Measurements from ENCODE around the gene HACD3. TPM values are rescaled to one million over a fixed set of nuclear protein-coding genes. Genes with fewer than 3 reads are reported as not detected.

The HACD3 gene
- total and polyA plus RNA-seq, 2 donors (not counting 1 experiment from before 2014, with no cell fraction given) = 80.7 to 95.6 TPM

- no peak within 1 kb of the TSS for H3K9ac ChIP-seq (ENCODE audit: insufficient read depth, low read length)
- no peaks in the 10 kb centered on the region for H4K20me1 ChIP-seq (ENCODE audit: control insufficient read depth, extremely low read depth, insufficient read depth, low read length)
- DNase-seq (ENCODE audit: low read depth in 2 of 2) = no peak
- TF ChIP-seq CTCF (conservative IDR thresholded peaks at IDR 0.05 in 1 of 2, IDR thresholded peaks at IDR 0.05 in 1 of 2; ENCODE audit: low read depth in 1 of 2, low read length in 2 of 2) (no peak), EZH2 (IDR thresholded peaks at IDR 0.05; ENCODE audit: low read length, missing control alignments) (no peak)
- H3K4me3 ChIP-seq (replicated peaks in 1 of 4; ENCODE audit: control extremely low read depth in 1 of 4, insufficient read depth in 1 of 4, low read depth in 3 of 4, low read length in 4 of 4) = no peak within 1 kb of the TSS
- no peaks in the 10 kb centered on the region for H3K36me3 ChIP-seq (ENCODE audit: control insufficient read depth, insufficient read depth, low read length)
- no peaks in the 10 kb centered on the region for H3K4me1 ChIP-seq (ENCODE audit: control insufficient read depth, extremely low read depth, insufficient read depth, low read length)
- no peaks in the 10 kb centered on the region for H3K27me3 ChIP-seq (ENCODE audit: control insufficient read depth, insufficient read depth, low read length)
- no peak within 1 kb of the TSS for H2AFZ ChIP-seq (ENCODE audit: low read length)
- no peak within 1 kb of the TSS for H3K4me2 ChIP-seq (ENCODE audit: extremely low read depth, insufficient read depth, low read length)
- H3K27ac ChIP-seq (ENCODE audit: insufficient read depth, low read length) = no peak within 1 kb of the TSS
- H3K79me2 ChIP-seq (ENCODE audit: control insufficient read depth, insufficient read depth, low read length) = no peaks in the 10 kb centered on the region
- no peaks in the 10 kb centered on the region for H3K9me3 ChIP-seq (ENCODE audit: control insufficient read depth, insufficient read depth, low read depth, low read length)
These were observed 91.4 kb downstream of the HACD3 start, which contains the start of gene SLC24A1 for GRCh38 chr15:65621638-65622037. Gene SLC24A1 (plus strand): TSS chr15:65621938. CDS start chr15:65624081, 2,143 bp downstream.

GRCh38 chr15:65623103-65623502, 92.8 kb downstream of the HACD3 start:
- Histone ChIP-seq H3K36me3 (ENCODE audit: control insufficient read depth, insufficient read depth, low read length) (no peaks in the 10 kb centered on the region), H3K79me2 (ENCODE audit: control insufficient read depth, insufficient read depth, low read length) (no peaks in the 10 kb centered on the region), H3K9me3 (ENCODE audit: control insufficient read depth, insufficient read depth, low read depth, low read length) (no peaks in the 10 kb centered on the region), H3K27me3 (ENCODE audit: control insufficient read depth, insufficient read depth, low read length) (no peaks in the 10 kb centered on the region), H3K4me2 (ENCODE audit: extremely low read depth, insufficient read depth, low read length) (no peak overlapping the region), H4K20me1 (ENCODE audit: control insufficient read depth, extremely low read depth, insufficient read depth, low read length) (no peaks in the 10 kb centered on the region), H3K9ac (ENCODE audit: insufficient read depth, low read length) (no peak overlapping the region), H3K4me1 (ENCODE audit: control insufficient read depth, extremely low read depth, insufficient read depth, low read length) (no peaks in the 10 kb centered on the region), H2AFZ (ENCODE audit: low read length) (no peak overlapping the region), H3K4me3 (replicated peaks in 1 of 4; ENCODE audit: control extremely low read depth in 1 of 4, insufficient read depth in 1 of 4, low read depth in 3 of 4, low read length in 4 of 4) (no peak overlapping the region), H3K27ac (ENCODE audit: insufficient read depth, low read length) (no peak overlapping the region)
- TF ChIP-seq CTCF (conservative IDR thresholded peaks at IDR 0.05 in 1 of 2, IDR thresholded peaks at IDR 0.05 in 1 of 2; ENCODE audit: low read depth in 1 of 2, low read length in 2 of 2) = no peak
- TF ChIP-seq EZH2 (IDR thresholded peaks at IDR 0.05; ENCODE audit: low read length, missing control alignments) = no peak
- DNase-seq (ENCODE audit: low read depth in 2 of 2) = no peak

GRCh38 chr15:65626856-65627255, 96.6 kb downstream of the HACD3 start:
- H3K9ac ChIP-seq (ENCODE audit: insufficient read depth, low read length) = no peak overlapping the region
- H3K4me3 ChIP-seq (replicated peaks in 1 of 4; ENCODE audit: control extremely low read depth in 1 of 4, insufficient read depth in 1 of 4, low read depth in 3 of 4, low read length in 4 of 4) = no peak overlapping the region
- no peaks in the 10 kb centered on the region for H3K36me3 ChIP-seq (ENCODE audit: control insufficient read depth, insufficient read depth, low read length)
- H3K27me3 ChIP-seq (ENCODE audit: control insufficient read depth, insufficient read depth, low read length) = no peaks in the 10 kb centered on the region
- no peaks in the 10 kb centered on the region for H3K9me3 ChIP-seq (ENCODE audit: control insufficient read depth, insufficient read depth, low read depth, low read length)
- H3K27ac ChIP-seq (ENCODE audit: insufficient read depth, low read length) = no peak overlapping the region
- DNase-seq (ENCODE audit: low read depth in 2 of 2) = no peak
- no peak overlapping the region for H2AFZ ChIP-seq (ENCODE audit: low read length)
- H3K4me2 ChIP-seq (ENCODE audit: extremely low read depth, insufficient read depth, low read length) = no peak overlapping the region
- no peak for TF ChIP-seq EZH2 (IDR thresholded peaks at IDR 0.05; ENCODE audit: low read length, missing control alignments)
- no peak for TF ChIP-seq CTCF (conservative IDR thresholded peaks at IDR 0.05 in 1 of 2, IDR thresholded peaks at IDR 0.05 in 1 of 2; ENCODE audit: low read depth in 1 of 2, low read length in 2 of 2)
- H3K79me2 ChIP-seq (ENCODE audit: control insufficient read depth, insufficient read depth, low read length) = no peaks in the 10 kb centered on the region
- no peaks in the 10 kb centered on the region for H3K4me1 ChIP-seq (ENCODE audit: control insufficient read depth, extremely low read depth, insufficient read depth, low read length)
- H4K20me1 ChIP-seq (ENCODE audit: control insufficient read depth, extremely low read depth, insufficient read depth, low read length) = no peaks in the 10 kb centered on the region

Other genes with a start within 250 kb of the HACD3 start
- gene PARP16, start 243.6 kb upstream of the HACD3 start, total RNA-seq = 2.6 and 3.6 TPM in 2 replicates
- 2.9 and 4.9 TPM in 2 replicates for gene PARP16, start 243.6 kb upstream of the HACD3 start, polyA plus RNA-seq
- gene RNU5A-1, start 234.4 kb upstream of the HACD3 start, total RNA-seq = not detected in 2 replicates
- not detected in 2 replicates for gene RNU5A-1, start 234.4 kb upstream of the HACD3 start, polyA plus RNA-seq
- gene RNU5B-1, start 225.8 kb upstream of the HACD3 start, total RNA-seq = not detected in 2 replicates
- gene RNU5B-1, start 225.8 kb upstream of the HACD3 start, polyA plus RNA-seq = not detected in 2 replicates
- not detected in 2 replicates for gene IGDCC3, start 152.5 kb upstream of the HACD3 start, total RNA-seq
- gene IGDCC3, start 152.5 kb upstream of the HACD3 start, polyA plus RNA-seq = 0.15 TPM in 1 of 2 replicates, not detected in the other
- 2.8 and 5.6 TPM in 2 replicates for gene IGDCC4, start 107.5 kb upstream of the HACD3 start, total RNA-seq
- 0.93 and 0.94 TPM in 2 replicates for gene IGDCC4, start 107.5 kb upstream of the HACD3 start, polyA plus RNA-seq
- 41.1 and 45.4 TPM in 2 replicates for gene DPP8, start 12.8 kb upstream of the HACD3 start, total RNA-seq
- 20.0 and 29.9 TPM in 2 replicates for gene DPP8, start 12.8 kb upstream of the HACD3 start, polyA plus RNA-seq
- 31.5 and 32.6 TPM in 2 replicates for gene INTS14, start 80.7 kb downstream of the HACD3 start, total RNA-seq
- 54.3 and 55.9 TPM in 2 replicates for gene INTS14, start 80.7 kb downstream of the HACD3 start, polyA plus RNA-seq
- 3.9 and 4.5 TPM in 2 replicates for gene SLC24A1, start 91.5 kb downstream of the HACD3 start, total RNA-seq
- 7.0 and 7.9 TPM in 2 replicates for gene SLC24A1, start 91.5 kb downstream of the HACD3 start, polyA plus RNA-seq